ENCODE measurements around the gene PRMT7.

PRMT7 gene

DNA sequence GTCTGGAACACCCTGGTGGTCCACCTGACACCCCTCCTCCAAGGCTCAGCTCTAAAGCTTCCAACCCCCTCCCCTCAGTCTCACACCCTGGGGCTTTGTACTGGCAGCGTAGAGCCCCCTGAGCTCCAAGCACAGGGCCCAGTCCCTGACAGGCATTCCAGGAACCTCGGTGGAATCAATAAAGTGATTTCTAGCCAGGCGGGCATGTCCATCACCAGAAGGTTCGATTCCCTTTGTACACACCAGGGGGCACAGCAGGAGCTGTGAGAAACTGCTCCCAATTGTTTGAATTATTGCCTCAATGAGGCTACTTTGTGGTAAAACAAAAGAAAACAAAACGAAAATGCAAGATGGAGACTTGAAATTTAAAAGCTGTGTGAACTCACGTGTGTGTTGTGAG lies 85.7 kb downstream of the PRMT7 start:
- peak; percentile 20 for DNase-seq (ENCODE audit: low spot score)

DNA sequence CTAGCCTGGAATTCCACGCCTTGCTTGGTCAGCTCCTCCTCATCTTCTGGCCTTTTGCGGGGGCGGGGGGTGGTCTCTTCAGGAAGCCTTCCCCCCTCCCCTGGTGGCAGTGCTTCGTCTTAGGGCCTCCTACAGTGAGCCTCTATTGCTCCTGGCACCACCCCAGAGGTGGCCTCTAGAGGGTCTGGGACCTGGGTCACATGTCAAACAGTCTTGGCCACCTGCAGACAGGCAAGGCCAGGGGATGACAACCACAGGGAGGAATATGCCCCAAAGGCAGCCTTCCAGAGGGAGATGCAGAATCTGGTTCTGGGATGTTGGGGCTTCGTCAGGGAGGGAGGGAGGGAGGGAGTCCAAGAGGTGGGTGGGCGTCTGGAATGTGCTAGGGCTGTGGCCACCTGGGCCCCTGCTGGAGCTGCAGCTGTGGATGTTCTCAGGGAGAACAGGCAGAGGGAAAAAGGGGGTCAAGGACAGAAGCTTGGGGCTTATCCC lies 86.9 kb downstream of the PRMT7 start:
- DNase-seq (ENCODE audit: low spot score), result no peak

GRCh38 chr16:68399456-68399855 lies 88.6 kb downstream of the PRMT7 start:
- DNase-seq (ENCODE audit: low spot score), result no peak

DNA sequence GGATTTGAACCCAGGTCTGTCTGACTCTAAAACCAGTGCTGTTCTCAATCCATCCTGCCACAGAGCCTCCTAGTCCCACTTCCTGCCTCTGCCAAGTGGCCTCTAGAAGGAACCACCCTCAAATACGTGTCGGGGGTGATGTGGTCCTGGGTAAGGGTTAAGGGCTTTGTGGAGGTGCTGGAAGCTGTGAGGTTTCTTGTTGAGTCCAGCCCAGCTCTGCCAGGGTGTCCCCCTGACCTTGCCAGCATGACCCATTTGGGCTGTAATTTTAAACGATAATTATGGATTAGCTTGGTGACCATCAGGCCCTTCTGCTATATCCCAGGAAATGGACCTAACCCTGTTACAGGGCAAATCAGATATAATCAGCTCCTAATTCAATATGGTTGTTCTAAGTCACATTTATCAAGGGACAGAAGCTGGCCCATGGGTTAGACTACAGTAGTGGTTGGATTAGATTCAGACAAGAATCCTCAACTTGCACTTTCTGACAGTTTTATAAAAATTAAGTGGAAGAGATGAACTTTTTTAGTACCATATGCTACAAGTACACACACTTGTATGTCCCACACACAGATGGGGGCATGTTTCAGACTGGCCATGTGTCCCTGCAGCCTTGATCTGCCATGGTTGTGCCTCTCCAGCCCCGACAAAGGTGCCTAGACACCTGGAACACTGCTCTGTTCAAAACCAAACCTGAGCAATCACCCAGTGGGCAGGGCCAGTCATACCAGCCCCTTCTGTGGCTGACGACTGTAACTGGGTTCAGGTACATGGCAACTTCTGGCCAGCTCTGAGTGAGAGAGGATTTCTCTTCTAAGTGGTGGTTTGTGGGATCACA lies 89.5 kb downstream of the PRMT7 start:
- DNase-seq (ENCODE audit: low spot score), result no peak

GRCh38 chr16:68400924-68401460 lies 90.2 kb downstream of the PRMT7 start:
- DNase-seq (ENCODE audit: low spot score), result no peak

DNA sequence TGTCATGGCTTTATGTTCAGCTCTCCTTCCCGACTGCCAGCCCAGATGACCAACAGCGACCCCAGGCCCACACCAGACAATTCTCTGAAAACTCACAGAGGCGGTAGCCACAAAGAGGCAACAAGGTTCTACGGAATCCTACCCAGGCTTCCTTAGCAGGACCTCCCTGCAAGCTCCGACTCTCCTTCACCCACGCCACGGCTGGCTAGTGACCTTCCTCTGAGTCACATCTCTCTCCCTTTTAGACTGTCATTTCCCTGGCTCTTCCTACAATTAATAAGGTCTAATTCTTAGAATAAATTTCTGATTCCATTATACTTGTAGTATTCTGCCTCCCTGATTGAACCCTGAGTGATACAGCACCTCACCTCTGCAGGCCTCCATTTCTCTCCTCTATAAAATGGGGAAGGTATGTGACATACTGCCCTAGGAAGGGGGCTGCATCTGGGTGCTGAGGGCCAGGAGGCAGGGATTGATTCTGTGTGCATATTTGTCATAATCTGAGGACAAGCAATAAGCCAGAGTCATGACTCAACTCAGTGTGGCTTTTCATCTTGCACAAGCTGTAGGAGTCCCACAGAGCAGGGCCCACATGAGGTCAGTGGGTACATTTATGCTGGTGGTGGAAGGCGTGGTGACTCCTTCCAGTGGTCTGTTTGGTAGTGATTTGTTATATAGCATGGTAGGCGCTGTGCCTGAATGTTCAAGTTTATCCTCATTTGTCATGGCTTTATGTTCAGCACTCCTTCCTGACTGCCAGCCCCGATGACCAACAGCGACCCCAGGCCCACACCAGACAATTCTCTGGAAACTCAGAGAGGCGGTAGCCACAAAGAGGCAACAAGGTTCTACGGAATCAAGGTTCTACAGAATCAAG lies 91.3 kb downstream of the PRMT7 start:
- peak; percentile 41 for DNase-seq (ENCODE audit: low spot score)

DNA sequence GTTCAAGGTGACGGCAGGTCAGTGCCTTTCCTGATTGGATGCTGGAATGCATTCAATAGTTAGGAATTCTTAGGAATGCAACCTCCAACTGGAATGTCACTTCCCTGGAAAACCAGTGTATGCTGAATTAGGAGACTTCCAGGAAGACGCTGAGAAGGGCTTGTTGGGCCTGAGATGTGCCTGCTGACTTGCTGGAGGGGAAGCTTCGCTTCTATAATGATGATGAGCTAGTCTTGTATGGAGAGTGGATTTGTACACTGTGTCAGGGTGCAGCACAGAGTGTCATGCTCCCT lies 91.9 kb downstream of the PRMT7 start:
- no peak for DNase-seq (ENCODE audit: low spot score)

GRCh38 chr16:68403177-68403576 lies 92.4 kb downstream of the PRMT7 start:
- no peak for DNase-seq (ENCODE audit: low spot score)

DNA sequence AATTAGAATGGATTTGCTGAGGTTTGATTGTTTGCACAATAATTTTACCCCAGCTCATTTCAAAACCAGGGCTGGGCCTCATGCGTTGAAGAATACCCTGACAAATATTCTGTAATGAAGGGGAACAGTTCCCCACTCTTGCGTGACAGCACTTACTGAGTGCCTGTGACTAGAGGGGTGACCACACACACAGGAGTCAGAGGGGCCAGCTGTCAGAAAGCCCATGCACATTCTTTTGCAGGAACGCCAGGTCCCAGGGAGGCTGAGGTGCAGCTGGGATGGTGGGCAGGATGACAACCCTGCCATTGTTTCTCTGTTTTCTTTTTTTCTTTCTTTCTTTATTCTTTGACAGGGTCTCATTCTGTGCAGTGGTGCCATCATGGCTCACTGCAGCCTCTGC lies 92.9 kb downstream of the PRMT7 start:
- DNase-seq (ENCODE audit: low spot score), result no peak

DNA sequence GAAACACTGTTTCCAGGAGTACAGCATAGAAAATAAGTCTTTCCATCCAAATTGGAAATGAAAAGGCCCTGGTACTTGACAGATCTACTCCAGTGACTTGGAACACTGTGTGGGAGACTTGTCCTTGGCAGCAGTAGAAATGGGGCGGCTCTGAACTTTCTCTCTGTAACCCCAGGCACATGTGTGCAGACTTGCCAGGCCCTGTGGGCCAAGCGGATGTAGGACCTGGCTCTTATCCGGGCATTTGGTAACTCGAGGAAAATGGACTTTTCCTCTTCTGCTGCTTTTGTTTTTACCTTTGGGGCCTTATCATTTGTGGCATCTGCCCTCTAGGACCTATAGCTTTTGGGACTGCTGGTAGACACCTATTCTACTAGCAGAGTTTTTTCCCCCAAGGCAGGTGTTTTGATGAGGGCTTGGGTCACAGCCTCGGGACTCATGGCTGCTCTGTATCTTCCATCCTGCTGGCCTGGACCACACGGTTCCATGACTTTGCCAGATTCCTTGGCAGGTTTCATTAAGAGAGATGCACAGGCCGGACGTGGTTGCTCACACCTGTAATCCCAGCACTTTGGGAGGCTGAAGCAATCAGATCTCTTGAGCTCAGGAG lies 94.0 kb downstream of the PRMT7 start:
- no peak for DNase-seq (ENCODE audit: low spot score)

GRCh38 chr16:68406458-68407152 lies 95.8 kb downstream of the PRMT7 start:
- no peak for DNase-seq (ENCODE audit: low spot score)

All from RKO (cell line).